IPS-20b (cell line): ENCODE results near the gene NDST1.
"Not testable (repeated sequence)": the region's sequence is repeated elsewhere in the genome, so short reads cannot be mapped to it uniquely, and the experiment has no call there.

Experiments
- H3K27ac ChIP-seq: one replicate; pipeline ENCODE4 v1.5.1; 2013; ENCODE audit warnings: low read length
- H3K27me3 ChIP-seq: 2 replicates; pipeline ENCODE4 v1.6.1; 2013; ENCODE audit warnings: mild to moderate bottlenecking, low read length, inconsistent platforms; ENCODE audit not compliant: insufficient read depth
- H3K36me3 ChIP-seq: 2 replicates; pipeline ENCODE4 v1.6.1; 2013; ENCODE audit warnings: low read depth, mild to moderate bottlenecking, inconsistent platforms, low read length, moderate library complexity; ENCODE audit not compliant: insufficient read depth
- H3K4me1 ChIP-seq: 2 replicates; pipeline ENCODE4 v1.6.1; 2013; ENCODE audit warnings: mild to moderate bottlenecking, control low read depth, inconsistent platforms, low read length, moderate library complexity; ENCODE audit not compliant: insufficient read depth
- H3K4me3 ChIP-seq: 2 replicates; pipeline ENCODE4 v1.5.1; 2013; ENCODE audit warnings: mild to moderate bottlenecking, low read length, inconsistent platforms
- H3K9ac ChIP-seq: 2 replicates; pipeline ENCODE4 v1.6.1; 2013; ENCODE audit warnings: low read depth, mild to moderate bottlenecking, inconsistent platforms, low read length, moderate library complexity
- H3K9me3 ChIP-seq: 2 replicates; pipeline ENCODE4 v1.6.1; 2013; ENCODE audit warnings: mild to moderate bottlenecking, low read depth, low read length, inconsistent platforms; ENCODE audit not compliant: insufficient read depth

Gene NDST1

GRCh38 chr5:150512368-150512747 lies 4.4 kb downstream of the NDST1 start:
- Histone ChIP-seq H3K9ac (peak overlapping the region; percentile 48; the same call in 1 of the 2 replicates), H3K4me3 (peak overlapping the region; percentile 10; the same call in 1 of the 2 replicates), H3K4me1 (peaks cover 31% of the 10 kb centered on the region), H3K36me3 (no peaks in the 10 kb centered on the region), H3K27ac (no peak overlapping the region), H3K9me3 (no peaks in the 10 kb centered on the region), H3K27me3 (no peaks in the 10 kb centered on the region)

- no peak overlapping the region for H3K9ac ChIP-seq
- no peaks in the 10 kb centered on the region for H3K27me3 ChIP-seq
- peaks cover 31% of the 10 kb centered on the region for H3K4me1 ChIP-seq
- no peak overlapping the region for H3K27ac ChIP-seq
- H3K4me3 ChIP-seq: no peak overlapping the region
- H3K36me3 ChIP-seq: no peaks in the 10 kb centered on the region
- no peaks in the 10 kb centered on the region for H3K9me3 ChIP-seq
Measured at GRCh38 chr5:150513375-150514309, 5.7 kb downstream of the NDST1 start.

DNA sequence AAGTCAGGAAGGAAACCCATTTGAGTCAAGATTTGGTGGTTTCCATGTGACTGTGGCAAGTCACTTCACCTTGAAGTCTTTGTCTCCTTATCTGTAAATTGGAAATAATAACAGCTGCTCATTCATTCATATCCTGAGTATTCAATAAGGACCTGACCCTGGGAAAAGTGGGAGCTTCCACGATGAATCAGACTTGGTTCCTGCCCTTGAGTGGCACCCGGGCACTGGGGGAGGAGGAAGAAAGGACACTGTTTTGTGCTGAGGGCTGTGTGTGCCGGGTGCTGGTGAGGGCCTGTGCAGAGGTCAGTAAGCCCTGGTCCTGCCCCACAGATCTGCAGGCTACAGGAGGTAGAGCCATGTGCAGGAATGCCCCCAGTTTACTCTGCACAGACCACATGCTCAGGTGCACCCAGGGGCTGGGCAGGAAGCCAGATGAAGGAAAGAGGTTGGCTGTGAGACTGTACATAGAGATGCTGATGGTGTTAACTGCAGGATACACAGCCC lies 6.8 kb downstream of the NDST1 start:
- H3K36me3 ChIP-seq: peaks cover 3% of the 10 kb centered on the region; the same call in 1 of the 2 replicates
- H3K27me3 ChIP-seq: no peaks in the 10 kb centered on the region
- H3K9me3 ChIP-seq: no peaks in the 10 kb centered on the region
- no peak overlapping the region for H3K9ac ChIP-seq
- no peak overlapping the region for H3K4me3 ChIP-seq
- peaks cover 31% of the 10 kb centered on the region for H3K4me1 ChIP-seq
- no peak overlapping the region for H3K27ac ChIP-seq

GRCh38 chr5:150515446-150515845 lies 7.5 kb downstream of the NDST1 start:
- Histone ChIP-seq H3K27me3 (no peaks in the 10 kb centered on the region), H3K4me3 (no peak overlapping the region), H3K27ac (no peak overlapping the region), H3K9me3 (no peaks in the 10 kb centered on the region), H3K36me3 (peaks cover 9% of the 10 kb centered on the region; the same call in 1 of the 2 replicates), H3K9ac (no peak overlapping the region), H3K4me1 (peaks cover 27% of the 10 kb centered on the region)

DNA sequence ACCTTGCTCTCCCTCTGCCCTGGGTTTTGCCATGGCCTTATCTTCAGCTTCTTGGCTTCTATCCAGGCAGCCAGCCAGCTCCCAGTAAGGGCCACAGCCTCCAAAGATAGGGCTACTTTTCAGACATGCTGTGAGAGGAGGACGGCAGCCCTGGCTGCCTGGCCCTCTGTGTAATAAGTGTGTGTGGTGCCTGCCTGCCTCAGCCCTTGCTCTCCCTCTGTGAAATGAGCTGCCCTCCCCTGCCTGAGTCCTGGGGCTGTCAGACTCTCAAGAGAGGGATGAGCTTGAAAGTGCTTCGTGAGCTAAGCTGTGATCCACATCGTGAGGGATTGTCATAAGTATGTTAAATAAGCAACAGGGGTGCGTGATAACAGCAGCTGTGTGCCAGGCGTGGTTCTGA lies 8.1 kb downstream of the NDST1 start:
- Histone ChIP-seq H3K4me3 (no peak overlapping the region), H3K9ac (no peak overlapping the region), H3K9me3 (no peaks in the 10 kb centered on the region), H3K27me3 (no peaks in the 10 kb centered on the region), H3K36me3 (peaks cover 15% of the 10 kb centered on the region; the same call in 1 of the 2 replicates), H3K27ac (no peak overlapping the region), H3K4me1 (peaks cover 21% of the 10 kb centered on the region)

GRCh38 chr5:150517272-150518152 lies 9.6 kb downstream of the NDST1 start:
- Histone ChIP-seq H3K27ac (no peak overlapping the region), H3K4me1 (peaks cover 6% of the 10 kb centered on the region; the same call in 1 of the 2 replicates), H3K9ac (no peak overlapping the region)

DNA sequence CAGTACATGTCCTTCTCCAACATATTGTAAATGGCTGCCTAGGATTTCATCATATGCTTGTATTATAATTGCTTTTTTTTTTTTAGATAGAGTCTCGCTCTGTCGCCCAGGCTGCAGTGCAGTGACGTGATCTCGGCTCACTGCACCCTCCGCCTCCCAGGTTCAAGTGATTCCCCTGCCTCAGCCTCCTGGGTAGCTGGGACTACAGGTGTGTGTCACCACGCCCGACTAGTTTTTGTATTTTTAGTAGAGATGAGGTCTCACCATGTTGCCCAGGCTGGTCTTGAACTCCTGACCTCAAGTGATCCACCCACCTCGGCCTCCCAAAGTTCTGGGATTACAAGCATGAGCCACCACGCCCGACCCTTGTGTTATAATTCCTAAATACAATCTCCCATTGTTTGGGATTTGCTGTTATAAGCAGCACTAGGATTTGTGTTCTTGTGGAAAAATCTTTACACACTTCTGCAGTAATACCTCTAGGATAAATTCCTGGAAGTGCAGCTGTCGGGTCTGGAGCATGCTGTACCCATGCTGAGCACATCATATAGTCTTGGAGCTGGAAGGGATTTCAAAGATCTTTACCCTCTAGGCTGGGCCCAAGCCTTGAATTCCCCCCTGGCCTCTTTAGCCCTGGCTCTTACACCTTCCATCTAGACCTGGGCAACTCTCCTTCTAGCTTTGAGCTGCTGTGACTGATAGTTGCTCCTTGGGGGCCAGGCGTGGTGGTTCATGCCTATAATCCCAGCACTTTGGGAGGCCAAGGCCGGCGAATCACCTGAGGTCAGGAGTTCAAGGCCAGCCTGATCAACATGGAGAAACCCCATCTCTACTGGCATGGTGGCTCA lies 11.0 kb downstream of the NDST1 start:
- H3K27ac ChIP-seq, H3K9ac ChIP-seq, H3K27me3 ChIP-seq, H3K9me3 ChIP-seq, H3K4me3 ChIP-seq: not testable (repeated sequence)
- Histone ChIP-seq H3K36me3 (peaks cover 33% of the 10 kb centered on the region; the same call in 1 of the 2 replicates), H3K4me1 (peaks cover 12% of the 10 kb centered on the region)

More at GRCh38 chr5:150517272-150518152, 9.6 kb downstream of the NDST1 start:
- no peaks in the 10 kb centered on the region for H3K9me3 ChIP-seq
- peaks cover 26% of the 10 kb centered on the region; the same call in 1 of the 2 replicates for H3K36me3 ChIP-seq
- H3K4me3 ChIP-seq: no peak overlapping the region
- no peaks in the 10 kb centered on the region for H3K27me3 ChIP-seq

DNA sequence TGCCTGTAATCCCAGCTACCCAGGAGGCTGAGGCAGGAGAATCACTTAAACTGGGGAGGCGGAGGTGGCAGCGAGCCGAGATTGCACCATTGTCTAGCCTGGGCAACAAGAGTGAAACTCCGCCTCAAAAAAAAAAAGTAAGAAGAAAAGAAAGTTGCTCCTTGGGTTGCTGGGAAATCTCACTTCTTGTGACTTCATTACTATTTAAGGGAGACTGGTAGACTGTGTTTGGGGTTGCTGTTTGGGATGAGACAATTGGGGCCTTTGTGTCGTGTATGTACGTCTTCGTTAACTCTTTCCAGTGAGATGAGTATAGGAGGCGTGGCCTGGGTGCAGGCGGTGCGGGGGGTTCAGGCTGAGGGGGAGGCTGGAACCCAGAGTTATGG lies 11.6 kb downstream of the NDST1 start:
- Histone ChIP-seq H3K36me3 (peaks cover 39% of the 10 kb centered on the region; the same call in 1 of the 2 replicates), H3K4me1 (peaks cover 17% of the 10 kb centered on the region), H3K27me3 (no peaks in the 10 kb centered on the region)

GRCh38 chr5:150519978-150520377 lies 12.0 kb downstream of the NDST1 start:
- no peak overlapping the region for H3K9ac ChIP-seq
- H3K27me3 ChIP-seq: no peaks in the 10 kb centered on the region
- H3K4me1 ChIP-seq: peaks cover 18% of the 10 kb centered on the region
- H3K36me3 ChIP-seq: peaks cover 41% of the 10 kb centered on the region; the same call in 1 of the 2 replicates
- H3K27ac ChIP-seq: no peak overlapping the region
- no peak overlapping the region for H3K4me3 ChIP-seq
- H3K9me3 ChIP-seq: no peaks in the 10 kb centered on the region

More for the DNA sequence above, 11.6 kb downstream of the NDST1 start:
- H3K9ac ChIP-seq: no peak overlapping the region
- no peak overlapping the region for H3K4me3 ChIP-seq
- H3K9me3 ChIP-seq: no peaks in the 10 kb centered on the region
- no peak overlapping the region for H3K27ac ChIP-seq

- Histone ChIP-seq H3K4me3 (no peak overlapping the region), H3K27ac (no peak overlapping the region), H3K9ac (no peak overlapping the region), H3K36me3 (peaks cover 41% of the 10 kb centered on the region; the same call in 1 of the 2 replicates), H3K9me3 (no peaks in the 10 kb centered on the region), H3K4me1 (peaks cover 24% of the 10 kb centered on the region), H3K27me3 (no peaks in the 10 kb centered on the region)
Measured at GRCh38 chr5:150520747-150521521, 13.0 kb downstream of the NDST1 start.
